Activated gamma-delta T cell treated with anti-CD3 and anti-CD28 coated beads, Interleukin-2, amount 50 U/mL, for 16 hours (primary cell): ENCODE data around the gene TANGO6.
"Not testable (repeated sequence)": the region's sequence is repeated elsewhere in the genome, so short reads cannot be mapped to it uniquely, and the experiment has no call there.

Experiments used
- DNase-seq: peaks from one replicate; pipeline ENCODE4 v3.0.0-alpha.2; 2020; ENCODE audit warnings: low read depth

The TANGO6 gene

DNA sequence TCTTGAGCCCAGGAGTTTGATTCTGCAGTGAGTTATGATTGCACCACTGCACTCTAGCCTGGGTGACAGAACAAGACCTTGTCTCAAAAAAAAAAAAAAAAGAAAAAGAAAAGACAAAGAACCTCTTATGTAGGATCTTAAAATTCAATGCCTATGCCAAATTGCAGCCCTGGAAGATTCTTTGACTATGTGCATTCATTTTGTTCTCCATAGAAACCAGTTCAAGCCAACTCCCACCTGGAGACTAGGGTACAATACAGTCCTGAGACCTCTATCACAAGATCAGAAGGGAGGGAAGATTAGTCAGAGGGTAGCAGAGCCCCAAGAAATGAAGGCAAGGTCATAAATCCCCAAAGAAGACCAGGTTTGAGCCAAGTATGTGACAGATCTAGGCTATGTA is 171.5 kb downstream of the TANGO6 start:
- no peak for DNase-seq

DNA sequence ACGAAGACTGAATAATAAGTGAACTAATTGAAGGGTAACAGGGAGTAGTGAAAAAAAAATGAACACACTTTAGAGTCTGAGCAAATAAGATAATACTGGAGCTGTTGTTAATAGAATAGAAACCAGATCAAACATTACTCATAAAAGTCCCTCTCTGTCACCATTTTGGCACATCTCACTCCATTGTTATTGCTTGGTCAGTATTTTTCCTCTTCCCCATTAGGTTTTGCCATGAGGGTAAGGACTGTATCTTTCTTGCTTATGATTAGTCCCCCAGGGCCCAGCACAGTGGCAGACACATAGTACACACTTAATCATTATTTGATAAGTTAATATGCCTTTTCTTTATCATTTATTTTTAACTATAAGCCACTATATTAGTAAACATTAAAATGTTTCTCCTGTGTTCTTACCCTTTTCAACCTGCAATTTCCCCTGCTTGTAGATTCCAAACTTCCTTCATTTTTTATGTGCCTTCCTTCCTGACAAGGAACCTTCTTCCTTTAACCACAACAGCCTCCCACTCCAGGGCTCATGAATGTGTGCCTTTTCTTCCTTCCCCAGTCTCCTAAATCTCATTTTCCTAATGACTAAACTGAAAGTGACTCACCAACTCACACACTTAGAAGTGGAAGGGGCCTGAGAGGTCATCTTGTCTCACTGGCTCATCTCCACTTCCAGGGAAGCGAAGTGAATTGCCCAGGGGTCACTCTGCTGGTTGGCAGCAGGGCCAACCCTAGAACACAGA is 173.9 kb downstream of the TANGO6 start:
- DNase-seq = no peak

DNA sequence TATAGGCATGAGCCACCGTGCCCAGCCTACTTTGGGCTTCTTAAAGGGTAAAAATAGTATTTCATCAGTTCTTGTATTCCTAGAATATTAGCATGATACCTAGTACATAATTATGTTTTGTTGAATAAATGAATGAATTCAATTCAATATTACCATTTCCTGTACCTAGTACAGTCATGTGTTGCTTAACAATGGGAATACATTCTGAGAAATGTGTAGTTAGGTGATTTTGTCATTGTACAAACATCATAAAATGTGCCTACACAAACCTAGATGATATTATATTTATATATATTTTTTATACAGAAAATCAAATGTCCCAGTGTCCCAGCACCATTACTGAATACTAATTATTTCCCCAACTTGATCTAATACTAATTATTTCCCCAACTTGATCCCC is 176.5 kb downstream of the TANGO6 start:
- DNase-seq = no peak

DNA sequence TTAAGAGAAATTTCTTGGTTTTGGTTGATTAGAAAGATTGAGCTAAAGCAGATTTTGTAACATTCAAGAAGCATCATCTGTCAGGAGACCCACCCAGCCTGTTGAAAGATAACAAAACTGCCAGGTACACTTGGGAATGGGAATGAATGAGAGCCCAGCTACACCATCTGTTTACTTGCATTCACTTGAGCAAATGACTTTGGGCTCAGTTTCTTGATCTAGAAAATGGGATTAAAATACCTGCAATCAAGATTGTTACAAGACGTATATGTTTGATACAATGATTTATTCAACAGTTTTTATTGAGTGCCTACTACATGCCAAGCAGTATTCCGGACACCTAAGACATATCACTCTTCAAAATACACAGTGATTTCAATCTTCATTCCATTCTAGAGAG is 185.8 kb downstream of the TANGO6 start:
- DNase-seq = no peak

DNA sequence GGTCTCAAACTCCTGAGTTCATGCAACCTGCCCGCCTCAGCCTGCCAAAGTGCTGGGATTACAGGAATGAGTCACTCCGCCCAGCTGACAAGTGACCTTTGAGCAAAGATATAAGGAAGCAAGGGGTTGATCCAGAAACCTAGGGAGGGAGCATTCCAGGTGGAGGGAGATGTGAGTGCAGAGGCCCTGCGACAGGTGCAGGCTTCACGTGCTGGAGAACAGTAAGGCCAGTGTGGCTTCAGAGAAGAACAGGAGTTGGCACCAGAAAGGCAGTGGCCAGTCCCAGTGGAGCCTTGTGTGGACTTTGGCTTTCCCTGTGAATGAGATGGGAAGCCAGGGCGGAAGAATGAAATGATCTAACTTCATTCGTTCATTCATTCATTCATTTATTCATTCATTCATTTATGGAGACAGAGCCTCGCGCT is 188.6 kb downstream of the TANGO6 start:
- DNase-seq = no peak

DNA sequence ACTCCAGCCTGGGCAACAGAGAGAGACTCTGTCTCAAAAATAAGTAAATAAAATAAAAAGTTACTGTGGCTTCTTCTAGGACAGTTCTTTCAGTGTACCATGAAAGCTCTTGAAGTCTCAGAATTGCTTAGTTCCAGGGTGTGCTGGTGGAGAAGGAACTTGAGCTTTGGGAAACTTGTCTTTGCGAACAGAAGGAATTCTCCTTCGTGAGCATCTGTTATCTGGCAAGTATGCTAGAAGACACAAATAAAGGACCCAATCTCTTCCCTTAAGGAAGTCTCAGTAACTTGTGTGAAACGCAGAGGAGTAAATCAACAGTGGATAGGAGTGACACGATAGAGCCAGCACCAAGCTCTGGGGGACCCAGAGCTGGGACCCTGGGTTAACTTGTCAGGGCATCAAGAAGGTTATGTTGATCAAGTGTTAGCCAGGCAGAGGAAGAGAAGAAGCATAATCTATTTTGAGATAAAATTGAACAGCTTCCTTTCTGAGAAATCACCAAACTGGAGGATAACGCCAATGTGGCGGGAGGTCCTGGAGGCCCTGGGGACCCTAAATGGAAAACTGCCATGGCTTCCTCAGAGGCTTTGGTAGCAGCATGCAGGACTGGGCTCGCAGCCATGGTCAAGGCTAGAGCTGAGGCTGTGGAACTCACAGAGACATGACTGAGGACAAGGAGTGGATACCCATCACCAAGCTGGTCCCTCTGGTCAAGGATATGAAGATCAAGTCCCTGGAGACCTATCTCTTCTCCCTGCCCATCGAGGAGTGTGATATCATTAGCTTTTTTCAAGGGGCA is 190.0 kb downstream of the TANGO6 start:
- no peak for DNase-seq

DNA sequence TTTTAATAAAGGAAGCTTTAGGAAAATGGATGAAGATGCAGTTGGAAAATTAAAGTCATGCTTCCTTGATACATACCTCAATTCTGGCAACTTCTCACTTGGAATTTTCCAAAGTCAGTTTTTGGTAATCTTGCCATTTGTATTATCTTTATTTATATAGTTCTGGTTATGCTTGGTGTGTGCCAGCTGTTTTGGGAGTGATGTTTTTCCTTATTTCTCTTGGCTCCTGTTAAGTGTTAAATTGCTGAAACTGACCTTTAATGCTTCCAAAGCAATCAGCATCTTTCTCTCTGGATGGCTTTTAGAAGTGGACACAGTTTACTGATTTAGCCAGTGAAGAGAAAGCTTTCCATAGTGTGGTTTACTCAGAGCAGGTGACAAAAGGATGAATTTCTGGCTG is 192.0 kb downstream of the TANGO6 start:
- DNase-seq = no peak

DNA sequence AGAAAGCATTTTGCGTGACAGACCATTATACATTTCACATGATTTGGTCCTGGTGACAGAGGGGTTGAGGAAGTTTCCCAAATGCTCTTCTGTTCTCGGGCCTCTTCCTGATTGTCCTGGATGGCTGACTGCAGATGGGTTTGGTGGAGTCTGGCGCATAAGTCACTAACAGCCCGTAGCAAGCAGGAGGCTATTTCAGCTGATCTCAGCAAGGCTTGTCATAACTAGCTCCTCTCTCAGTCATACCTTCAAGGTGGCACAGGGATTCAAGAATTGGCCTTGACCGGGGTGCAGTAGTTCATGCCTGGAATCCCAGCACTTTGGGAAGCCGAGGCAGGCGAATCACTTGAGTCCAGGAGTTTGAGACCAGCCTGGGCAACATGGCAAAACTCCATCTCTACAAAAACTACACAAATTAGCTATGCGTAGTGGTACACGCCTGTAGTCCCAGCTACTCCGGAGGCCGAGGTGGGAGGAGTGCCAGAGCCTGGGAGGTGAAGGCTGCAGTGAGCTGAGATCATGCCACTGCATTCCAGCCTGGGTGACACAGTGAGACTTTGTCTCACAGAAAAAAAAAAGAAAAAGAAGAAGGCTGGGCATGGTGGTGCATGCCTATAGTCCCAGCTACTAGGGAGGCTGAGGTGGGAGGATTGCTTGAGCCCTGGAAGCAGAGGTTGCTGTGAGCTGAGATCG is 193.2 kb downstream of the TANGO6 start:
- DNase-seq = no peak

DNA sequence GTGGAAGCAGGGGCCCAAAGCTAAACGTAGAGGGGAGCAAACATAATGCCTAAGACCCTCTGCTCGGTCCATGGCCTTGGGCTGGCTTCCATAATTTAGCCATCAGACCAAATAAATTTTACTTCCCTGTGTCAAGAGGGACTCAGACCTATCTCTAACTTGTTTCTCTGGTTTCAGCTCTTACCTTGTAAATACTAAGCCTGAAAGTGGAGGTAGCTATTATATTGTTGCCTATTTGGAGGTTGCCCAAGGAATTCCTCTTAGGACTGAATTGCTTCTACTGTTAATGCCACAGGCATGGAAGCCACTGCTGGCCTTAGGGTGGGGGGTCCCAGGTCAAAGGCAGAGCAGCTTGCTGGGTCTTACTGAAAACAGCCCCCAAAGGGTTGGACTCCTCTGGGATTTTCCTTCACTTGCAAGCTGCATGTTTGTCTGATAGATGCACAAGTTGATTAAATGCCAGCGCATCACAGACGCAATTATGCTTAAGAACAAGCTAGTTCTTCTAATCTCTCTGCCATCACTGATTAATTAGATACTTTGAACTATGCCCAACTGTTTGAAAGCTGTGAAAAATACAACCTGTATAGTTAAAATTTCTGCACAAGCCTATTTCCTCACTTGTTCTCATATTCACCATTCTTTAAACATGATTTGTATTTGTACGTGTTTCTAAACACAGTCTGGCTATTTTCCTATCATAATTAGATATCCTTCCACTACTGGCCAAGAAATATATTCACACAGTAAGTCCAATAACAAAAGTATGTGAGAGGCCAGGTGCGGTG is 194.2 kb downstream of the TANGO6 start:
- no peak for DNase-seq

DNA sequence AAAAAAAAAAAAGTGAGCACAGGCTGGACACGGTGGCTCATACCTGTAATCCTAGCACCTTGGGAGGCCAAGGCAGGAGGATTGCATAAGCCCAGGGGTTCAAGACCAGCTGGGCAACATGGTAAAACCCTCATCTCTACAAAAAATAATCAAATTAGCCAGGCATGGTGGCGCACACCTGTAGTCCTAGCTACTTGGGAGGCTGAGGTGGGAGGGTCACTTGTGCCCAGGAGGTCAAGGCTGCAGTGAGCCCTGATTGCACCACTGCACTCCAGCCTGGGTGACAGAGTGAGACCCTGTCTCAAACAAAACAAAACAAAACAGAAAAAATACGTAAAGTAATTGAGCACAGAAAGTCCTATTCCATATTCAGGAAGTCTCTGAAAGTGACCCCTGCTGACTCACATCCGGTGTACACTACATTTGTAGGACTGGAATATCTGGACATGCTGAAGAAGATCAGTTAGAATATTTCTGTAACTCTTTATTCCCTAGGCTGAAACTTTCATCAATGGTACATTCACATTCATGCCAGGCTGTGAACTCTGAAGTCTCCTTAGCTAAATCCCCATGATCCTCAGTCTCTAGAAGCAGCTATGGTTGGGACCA is 196.1 kb downstream of the TANGO6 start:
- no peak for DNase-seq

DNA sequence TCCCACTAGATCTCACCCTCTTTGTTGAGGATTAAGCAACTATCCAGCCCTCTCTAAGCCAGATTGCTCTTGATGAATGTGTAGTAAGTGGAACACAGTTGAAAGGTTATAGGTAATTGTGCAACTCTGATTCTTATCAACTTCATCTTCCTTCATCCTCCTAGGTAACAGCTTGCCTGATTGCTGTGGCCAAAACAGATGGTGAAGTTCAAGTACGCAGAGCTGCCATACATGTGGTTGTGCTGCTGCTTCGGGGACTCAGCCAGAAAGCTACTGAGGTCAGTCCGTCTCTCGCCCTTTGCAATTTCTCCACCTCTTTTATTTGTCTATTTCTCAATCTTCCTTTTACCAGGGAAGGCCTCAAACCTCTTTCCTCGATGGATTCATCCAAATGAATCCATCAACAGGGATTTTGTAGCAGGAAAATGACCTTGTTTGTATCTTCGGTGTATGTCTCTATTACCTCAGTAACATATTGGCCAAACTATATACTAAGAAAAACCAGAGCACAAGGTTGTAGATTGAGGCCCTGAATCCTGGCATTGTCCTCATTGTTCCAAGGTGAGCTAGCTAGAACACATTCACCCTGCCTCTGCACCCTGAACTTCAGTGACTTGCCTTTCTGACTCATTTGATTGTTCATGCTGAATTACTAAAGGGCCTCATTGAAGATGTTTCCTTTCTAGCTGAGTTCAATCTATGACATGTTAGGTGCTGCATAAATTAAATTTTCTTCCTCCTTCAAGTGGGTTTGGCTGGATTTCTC is 197.0 kb downstream of the TANGO6 start:
- no peak for DNase-seq

DNA sequence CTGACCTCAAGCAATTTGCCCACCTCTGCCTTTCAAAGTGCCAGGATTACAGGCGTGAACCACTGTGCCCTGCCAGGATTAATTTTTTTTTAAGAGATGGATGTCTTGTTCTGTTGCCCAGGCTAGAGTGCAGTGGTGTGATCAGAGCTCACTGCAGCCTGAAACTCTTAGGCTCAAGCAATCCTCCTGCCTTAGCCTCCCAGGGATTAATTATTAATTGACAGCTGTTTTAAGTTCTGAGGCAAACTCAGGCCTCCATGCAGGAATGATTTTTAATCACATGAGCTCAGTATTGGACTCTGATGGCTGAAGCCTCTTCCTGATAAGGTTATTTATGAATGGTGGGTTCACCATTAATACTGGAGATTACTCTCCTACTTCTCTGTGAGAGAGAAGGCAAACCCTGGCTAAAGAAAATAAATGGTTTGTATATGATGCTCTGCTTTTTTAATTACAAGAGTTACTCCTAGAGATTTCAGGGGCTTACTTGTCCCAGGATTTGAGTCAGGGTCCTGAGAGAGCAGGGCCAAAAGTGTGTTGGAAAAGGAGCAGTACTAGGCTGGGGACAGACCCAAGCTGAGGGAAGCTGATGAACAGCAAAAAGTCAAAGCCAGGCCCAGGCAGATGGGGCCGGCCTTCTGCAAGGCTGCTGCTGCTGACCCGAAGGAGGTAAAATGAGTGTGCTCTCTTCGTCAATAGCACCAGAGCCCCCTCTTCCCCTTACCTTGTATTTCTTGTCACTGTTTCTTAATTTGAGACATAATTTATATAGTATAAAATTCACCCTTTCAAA is 205.2 kb downstream of the TANGO6 start:
- DNase-seq = no peak

DNA sequence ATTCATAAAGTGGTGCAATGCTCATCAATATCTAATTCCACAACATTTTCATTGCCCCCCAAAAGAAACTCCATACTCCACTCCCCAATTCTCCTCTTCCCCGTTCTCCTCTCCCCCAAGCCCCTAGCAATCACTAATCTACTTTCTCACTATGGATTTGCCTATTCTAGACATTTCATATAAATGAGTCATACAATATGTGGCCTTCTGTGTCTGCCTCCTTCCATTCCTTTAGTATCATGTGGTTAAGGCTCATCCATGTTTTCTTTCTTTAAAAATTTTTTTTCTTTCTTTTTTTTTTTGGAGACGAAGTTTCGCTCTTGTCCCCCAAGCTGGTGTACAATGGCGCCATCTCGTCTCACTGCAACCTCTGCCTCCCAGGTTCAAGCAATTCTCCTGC is 205.8 kb downstream of the TANGO6 start:
- no peak for DNase-seq

DNA sequence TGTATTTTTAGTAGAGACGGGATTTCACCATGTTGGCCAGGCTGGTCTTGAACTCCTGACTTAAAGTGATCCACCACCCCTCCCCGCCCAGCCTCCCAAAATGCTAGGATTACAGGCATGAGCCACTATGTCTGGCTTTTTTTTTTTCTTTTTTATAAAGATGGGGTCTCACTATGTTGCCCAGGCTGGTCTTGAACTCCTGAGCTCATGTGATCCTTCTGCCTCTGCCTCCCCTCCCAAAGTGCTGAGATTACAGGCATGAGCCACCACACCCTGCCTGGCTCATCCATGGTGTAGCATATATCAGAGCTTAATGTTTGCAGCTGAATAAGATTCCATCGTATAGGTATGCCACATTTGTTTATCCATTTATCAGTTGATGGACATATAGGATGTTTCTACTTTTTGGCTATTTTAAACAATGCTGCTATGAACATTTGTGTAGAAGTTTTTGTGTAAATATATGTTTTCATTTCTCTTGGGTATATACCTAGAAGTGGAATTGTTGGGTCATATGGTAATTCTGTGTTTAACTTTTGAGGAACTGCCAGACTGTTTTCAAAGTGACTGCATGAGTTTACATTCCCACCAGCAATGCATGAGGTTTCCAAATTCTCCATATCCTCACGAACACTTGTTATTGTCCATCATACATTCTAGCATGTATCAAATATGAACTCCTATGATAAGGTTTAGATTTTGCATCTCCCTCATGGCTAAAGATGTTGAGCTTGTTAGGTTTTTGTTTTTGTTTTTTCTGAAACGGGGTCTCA is 206.5 kb downstream of the TANGO6 start:
- no peak for DNase-seq

DNA sequence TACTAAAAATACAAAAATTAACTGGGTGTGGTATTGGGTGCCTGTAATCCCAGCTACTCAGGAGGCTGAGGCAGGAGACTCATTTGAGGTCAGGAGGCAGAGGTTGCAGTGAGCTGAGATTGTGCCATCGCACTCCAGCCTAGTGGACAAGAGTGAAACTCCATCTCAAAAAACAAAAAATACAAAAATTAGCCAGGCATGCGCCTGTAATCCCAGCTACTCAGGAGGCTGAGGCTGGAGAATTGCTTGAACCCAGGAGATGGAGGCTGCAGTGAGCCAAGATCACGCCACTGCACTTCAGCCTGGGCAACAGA is 208.1 kb downstream of the TANGO6 start:
- not testable (repeated sequence) for DNase-seq

DNA sequence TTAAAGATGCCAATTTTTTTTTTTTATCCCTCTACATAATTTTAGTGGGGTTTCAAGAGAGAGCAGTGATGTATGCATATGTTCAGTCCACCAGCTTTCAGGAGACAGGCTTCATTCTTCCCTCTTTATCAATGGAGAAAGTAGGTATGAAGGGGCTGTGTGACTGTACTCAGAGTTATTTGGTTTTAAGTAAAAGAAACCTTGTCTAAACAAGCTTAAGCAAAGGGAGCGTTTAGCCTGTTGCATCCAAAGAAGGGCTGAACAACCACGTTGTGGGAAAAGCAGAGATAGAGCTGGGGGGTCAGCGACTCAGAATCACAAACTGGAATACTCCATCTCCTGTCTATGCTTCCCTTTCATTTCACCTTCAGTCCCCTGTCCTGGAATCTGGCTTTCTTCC is 211.7 kb downstream of the TANGO6 start:
- no peak for DNase-seq

DNA sequence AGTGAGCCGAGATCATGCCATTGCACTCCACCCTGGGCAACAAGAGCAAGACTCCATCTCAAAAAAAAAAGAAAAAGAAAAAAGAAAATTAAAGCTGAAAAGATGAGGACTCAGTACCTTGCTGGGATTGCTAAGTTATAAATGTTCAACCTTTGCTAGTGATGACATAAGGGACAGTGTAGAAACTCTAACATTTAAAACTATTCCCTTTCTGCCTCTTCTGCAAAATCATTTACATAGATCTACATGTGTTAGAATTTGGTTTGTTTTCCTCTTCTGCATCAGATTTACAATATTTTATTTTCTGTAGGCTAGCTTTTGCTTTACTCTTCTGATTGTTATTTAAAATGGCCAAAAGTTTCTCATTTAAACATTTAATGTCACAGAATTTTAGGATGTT is 212.6 kb downstream of the TANGO6 start:
- no peak for DNase-seq

DNA sequence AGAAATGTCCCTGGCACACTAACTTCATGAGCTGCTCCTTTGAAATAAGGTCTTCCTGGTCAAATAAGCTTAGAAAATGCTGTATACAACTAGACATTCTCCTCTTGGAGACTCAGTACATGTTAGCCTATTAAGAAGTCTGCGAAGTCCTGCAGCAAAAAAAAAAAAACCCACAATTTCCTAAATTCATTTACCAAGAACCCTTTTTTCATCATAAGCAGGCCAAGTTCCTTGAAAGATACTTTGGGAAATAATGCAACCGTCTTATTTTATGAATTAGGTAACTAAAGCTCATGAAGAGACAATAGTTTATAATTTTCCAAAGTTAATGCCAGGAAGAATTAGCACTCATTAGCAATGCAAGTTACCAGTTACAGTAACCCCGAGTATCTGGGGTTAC is 213.1 kb downstream of the TANGO6 start:
- DNase-seq = no peak
